Pancreas (tissue), 10 donors: ENCODE measurements around the gene MYL7. TPM values are rescaled to one million over a fixed set of nuclear protein-coding genes. Genes with fewer than 3 reads are reported as not detected.
A peak's percentile ranks its signal among the peaks of the same experiment; 100 is the strongest.

Experiments
- ATAC-seq, 4 donors: fragments of 200-7000 bp; cut with Tn5 transposase; one replicate each; pipeline versions ENCODE4 v1.8.0 to v1.9.1; 2020; ENCODE audit warnings: mild to moderate bottlenecking in 4 of 4, moderate library complexity in 4 of 4
- DNase-seq, 6 donors: peaks; one replicate each; pipeline ENCODE4 v3.0.0-alpha.2; 2020
- FAIRE-seq: peaks from 2 replicates; lab custom pipeline; 2012; peaks lifted over from hg19 to GRCh38; lab: Jason Lieb, UNC
- H3K27ac ChIP-seq, 4 donors: fragments of 200-600 bp; sonication (generic); 1 replicate in 3 of 4; 2 replicates in 1 of 4; pipeline versions ENCODE4 v1.5.0 to v1.8.0; 2020
- H3K27me3 ChIP-seq, 4 donors: fragments of 200-600 bp; one replicate each; pipeline ENCODE4 v1.8.0; 2021
- H3K36me3 ChIP-seq, 3 donors: fragments of 200-600 bp; sonication (generic) in 1 of 3; one replicate each; pipeline versions ENCODE4 v1.5.0 to v1.8.0; 2020 to 2021
- H3K4me1 ChIP-seq, 3 donors: fragments of 200-600 bp; one replicate each; pipeline ENCODE4 v1.8.0; 2021
- H3K4me3 ChIP-seq, 4 donors: fragments of 200-600 bp; sonication (generic) in 2 of 4; one replicate each; pipeline versions ENCODE4 v1.5.0 to v1.8.0; 2020 to 2021
- H3K9me3 ChIP-seq, 4 donors: fragments of 200-600 bp; one replicate each; pipeline ENCODE4 v1.8.0; 2021
- WGBS, 2 donors: extraction: QIAGEN DNeasy Blood & Tissue Kit; methylation state at CpG; one replicate each; pipeline ENCODE4 v1.1.7; 2013; 5-methylcytosine and 5-hydroxymethylcytosine counted together
- intact Hi-C, 3 donors: fragments of 100-400 bp; cut with DNase I; formaldehyde crosslinking; loops; one replicate each; pipeline versions ENCODE4 v1.11.1 to v1.14.2; 2022
- polyA plus RNA-seq, 2 donors: library from polyadenylated mRNA; stranded (reverse); fragments of 200-250 nt; gene quantifications; one replicate each; pipeline ENCODE4 v1.2.3, GENCODE V29; 2013
- total RNA-seq, 6 donors: library from RNA; stranded (reverse); fragmentation: NEBNext Ultra II Directional in 4 of 6; extraction: Animal tissue kit (Norgen Biotek cat#: 25700) in 4 of 6; gene quantifications; one replicate each; pipeline versions ENCODE4 v1.2.1 to v1.2.4, GENCODE V29; 2021 to 2023
- TF ChIP-seq, protein P1 (sequence below), 4 donors: fragments of 200-600 bp; sonication (generic) in 3 of 4; IDR thresholded peaks; one replicate each; pipeline versions ENCODE4 v1.5.0 to v1.8.0; 2021; ENCODE audit warnings: antibody characterized with exemption in 4 of 4
- donor health status: healthy with polysubstance abuse.
- donor health status: DM: no; HTN: no; CAD: no; lungs with moderate emphysema.
- donor health status: DM: no; HTN: no; CAD: no.
- donor health status: control.
- donor health status: control.
- donor health status: Bipolar disorder and iron deficiency.
- donor health status: DM: yes; HTN: yes; CAD: no.
- donor health status: DM: no; HTN: no; CAD: no.
- donor health status: DM: no; HTN: no; CAD: no.
- donor health status: DM: yes; HTN: yes; CAD: no.

The MYL7 gene
- total and polyA plus RNA-seq, 8 donors = 0.94 to 2.3 (median 1.9) TPM; not detected in 5

DNA sequence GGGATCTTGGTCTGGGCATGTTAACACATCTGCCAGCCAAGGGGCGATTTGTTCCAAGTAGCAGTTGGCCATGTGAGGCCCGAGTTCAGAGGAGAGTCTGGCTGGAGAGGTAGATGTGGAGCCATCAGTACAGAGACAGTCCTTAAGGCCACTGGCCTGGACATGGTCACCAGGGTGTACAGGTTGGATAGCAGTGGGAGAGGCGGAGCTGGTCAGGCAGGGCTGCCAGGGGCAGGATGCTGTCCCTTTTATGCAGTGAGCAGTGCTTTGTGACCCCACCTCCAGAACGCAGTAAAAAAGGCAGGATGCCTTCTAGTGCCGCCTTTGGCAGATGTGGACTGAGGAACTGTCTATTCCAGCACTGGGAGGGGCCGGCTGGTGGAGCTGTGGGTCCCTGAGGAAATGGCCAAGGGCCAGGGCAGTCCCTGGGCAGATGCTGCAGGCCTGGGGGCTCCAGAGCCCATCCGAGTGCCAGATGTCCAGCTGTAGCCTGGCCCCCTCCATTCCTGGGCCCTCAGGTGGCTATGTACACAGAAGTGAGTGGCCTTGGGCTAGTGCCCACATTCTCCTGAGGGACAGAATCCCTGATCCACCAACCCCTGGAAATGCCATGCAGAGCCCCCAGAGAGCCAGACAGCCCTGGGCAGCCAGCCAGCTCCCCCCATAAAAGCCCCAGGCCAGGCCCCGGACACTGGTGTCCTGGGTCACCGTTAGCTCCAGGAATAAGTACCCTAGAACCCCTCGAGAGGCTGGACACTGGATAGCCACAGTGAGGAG lies 17.2 kb upstream of the MYL7 start:
- Histone ChIP-seq H3K36me3 (no peaks in the 10 kb centered on the region), H3K27me3 (no peaks in the 10 kb centered on the region), H3K4me1 (no peaks in the 10 kb centered on the region), H3K9me3 (no peaks in the 10 kb centered on the region), H3K4me3 (no peak overlapping the region), H3K27ac (no peak overlapping the region)
- WGBS, 2 donors = 74 to 77% methylated on average over 10 of the region's 10 CpGs
- peak in 2 of 6 donors; percentile 6 to 59 for DNase-seq
- TF ChIP-seq, protein P1, sequence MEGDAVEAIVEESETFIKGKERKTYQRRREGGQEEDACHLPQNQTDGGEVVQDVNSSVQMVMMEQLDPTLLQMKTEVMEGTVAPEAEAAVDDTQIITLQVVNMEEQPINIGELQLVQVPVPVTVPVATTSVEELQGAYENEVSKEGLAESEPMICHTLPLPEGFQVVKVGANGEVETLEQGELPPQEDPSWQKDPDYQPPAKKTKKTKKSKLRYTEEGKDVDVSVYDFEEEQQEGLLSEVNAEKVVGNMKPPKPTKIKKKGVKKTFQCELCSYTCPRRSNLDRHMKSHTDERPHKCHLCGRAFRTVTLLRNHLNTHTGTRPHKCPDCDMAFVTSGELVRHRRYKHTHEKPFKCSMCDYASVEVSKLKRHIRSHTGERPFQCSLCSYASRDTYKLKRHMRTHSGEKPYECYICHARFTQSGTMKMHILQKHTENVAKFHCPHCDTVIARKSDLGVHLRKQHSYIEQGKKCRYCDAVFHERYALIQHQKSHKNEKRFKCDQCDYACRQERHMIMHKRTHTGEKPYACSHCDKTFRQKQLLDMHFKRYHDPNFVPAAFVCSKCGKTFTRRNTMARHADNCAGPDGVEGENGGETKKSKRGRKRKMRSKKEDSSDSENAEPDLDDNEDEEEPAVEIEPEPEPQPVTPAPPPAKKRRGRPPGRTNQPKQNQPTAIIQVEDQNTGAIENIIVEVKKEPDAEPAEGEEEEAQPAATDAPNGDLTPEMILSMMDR (IDR thresholded peaks at IDR 0.05) = no peak
- intact Hi-C loops = no loop called here
- ATAC-seq = peak in 1 of 4 donors; percentile 32
- FAIRE-seq = no peak

DNA sequence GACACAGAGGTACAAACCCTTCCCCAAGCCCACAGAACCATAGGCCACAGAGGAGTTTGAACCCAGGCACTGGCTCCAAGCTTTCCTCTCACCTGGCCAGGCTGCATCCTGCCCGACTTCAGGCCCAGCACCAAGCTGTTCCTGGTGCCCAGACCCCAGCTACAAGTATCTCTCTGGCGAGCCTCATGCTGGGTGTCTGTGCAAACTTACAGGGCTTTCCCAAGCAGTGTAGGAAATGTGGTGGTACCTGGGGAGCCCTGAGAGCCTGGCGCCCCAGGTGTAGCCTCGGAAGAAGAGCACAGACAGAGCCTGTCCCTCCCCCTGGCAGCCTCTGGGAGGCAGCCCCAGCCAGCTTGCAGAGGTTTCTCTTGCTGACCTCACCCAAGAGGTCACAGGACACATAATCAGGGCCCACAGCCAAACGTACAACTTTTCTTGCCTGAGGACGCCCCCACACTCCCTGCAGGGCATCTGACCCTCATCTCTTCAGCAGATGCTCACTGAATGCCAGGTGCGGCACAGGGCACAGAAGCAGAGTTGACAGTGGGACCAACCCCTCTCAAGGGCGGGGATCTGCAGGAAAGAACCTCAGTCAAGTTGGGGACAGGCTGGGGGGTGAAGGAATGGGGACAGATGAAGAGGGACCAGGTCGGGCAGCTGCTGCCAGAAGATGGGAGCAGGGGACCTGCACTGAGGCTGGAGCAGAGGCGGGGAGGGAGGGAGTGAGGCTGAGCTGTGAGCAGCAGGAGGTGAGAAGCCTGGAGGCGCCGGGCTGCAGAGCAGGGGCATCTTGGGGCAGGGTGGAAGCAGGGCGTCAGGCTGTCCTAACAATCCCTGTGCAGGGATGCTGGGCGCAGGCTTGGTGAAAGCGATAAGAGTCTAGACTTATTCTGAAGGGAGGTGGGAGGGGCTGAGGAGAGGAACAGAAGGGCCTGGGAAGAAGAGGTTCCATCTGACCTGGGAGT lies 16.3 kb upstream of the MYL7 start:
- Histone ChIP-seq H3K4me3 (no peak overlapping the region), H3K4me1 (no peaks in the 10 kb centered on the region), H3K9me3 (no peaks in the 10 kb centered on the region), H3K27ac (no peak overlapping the region), H3K36me3 (no peaks in the 10 kb centered on the region), H3K27me3 (no peaks in the 10 kb centered on the region)
- intact Hi-C loops = no loop called here
- ATAC-seq (no peak), FAIRE-seq (no peak), DNase-seq (peak in 1 of 6 donors; percentile 63)
- TF ChIP-seq, protein P1 (IDR thresholded peaks at IDR 0.05) = no peak
- WGBS, 2 donors = 77 to 80% methylated on average over 15 of the region's 15 CpGs

DNA sequence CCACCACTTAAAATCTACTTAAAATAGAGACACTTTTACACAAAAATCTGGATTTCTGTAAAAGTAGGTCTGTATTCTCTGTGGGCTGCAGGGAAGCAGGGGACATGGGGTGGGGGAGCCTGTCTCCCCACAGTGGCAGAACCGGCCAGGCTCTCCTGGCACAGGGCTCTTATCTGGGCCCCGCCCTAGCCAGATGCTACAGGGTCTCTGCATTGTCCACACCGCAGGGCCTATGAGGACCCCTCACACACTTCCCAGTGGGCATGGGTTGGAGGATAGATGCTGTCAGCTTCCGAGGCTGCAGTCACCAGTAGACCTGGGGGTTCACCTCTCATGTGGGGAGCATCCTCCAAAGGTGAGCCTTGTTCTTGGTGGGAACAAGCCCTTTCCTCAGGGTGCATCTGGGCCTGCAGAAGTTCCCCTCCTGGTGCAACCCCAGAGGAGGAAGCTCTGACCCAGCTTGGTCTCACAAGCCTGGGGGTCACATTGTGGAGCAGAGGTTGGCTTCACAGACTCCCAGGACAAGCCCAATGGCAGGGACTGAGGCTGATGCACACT lies 15.4 kb upstream of the MYL7 start:
- Histone ChIP-seq H3K36me3 (no peaks in the 10 kb centered on the region), H3K4me1 (no peaks in the 10 kb centered on the region), H3K27ac (no peak overlapping the region), H3K4me3 (no peak overlapping the region), H3K27me3 (no peaks in the 10 kb centered on the region), H3K9me3 (no peaks in the 10 kb centered on the region)
- FAIRE-seq (no peak), DNase-seq (no peak), ATAC-seq (no peak)
- intact Hi-C loops = no loop called here
- WGBS, 2 donors = 87 to 90% methylated on average over 4 of the region's 4 CpGs
- TF ChIP-seq, protein P1 (IDR thresholded peaks at IDR 0.05) = no peak

DNA sequence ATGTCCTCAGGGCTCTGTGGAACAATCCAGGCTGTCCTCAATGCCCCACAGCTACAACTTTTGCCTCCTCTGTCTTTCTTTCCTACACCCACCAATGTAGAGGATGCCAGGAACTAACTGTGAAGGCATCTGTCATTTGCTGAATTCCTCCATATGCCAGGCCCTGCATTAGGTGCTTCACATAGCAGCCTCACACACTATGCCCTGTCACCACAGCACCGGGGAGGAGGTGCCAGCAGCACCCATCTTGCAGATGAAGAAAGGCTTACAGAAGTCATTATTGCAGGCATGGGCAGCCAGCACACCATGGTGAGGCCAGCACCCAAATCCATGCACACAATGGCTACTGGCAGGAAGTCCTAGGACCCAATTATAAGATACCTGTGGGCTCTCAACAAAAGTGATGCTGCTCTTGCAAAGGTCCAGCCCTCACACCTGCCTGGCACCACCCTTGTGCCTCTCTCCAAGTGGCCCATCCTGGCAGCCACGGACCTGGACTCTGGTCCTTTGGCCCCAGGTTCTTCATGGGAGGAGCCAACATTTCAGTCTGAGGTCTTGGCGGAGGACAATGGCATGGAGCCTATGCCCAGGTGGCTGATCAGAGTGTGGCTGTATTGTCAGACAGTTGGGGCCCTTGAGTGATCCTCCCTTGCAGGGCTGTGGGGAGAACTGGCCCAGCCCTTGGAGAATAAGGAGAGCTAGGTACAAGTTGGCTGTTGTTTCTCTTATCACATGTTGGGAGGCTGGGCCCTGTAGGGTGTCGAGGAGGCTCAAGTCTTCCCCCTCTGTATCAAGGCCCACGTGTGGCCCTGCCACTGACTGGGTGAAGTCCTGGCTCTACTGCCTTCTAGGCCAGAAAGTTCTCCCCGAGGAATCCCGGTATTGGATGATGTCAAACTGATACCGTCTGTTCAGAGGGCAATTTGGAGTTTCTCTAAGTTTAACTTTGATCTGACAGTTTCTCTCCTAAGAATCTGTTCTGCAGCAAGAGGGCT lies 14.4 kb upstream of the MYL7 start:
- H3K27ac ChIP-seq = no peak overlapping the region
- no peaks in the 10 kb centered on the region for H3K9me3 ChIP-seq
- no peaks in the 10 kb centered on the region for H3K36me3 ChIP-seq
- FAIRE-seq = no peak
- peak; percentile 19 to 80 (median 68) for ATAC-seq
- H3K4me3 ChIP-seq = no peak overlapping the region
- DNase-seq = peak in 2 of 6 donors; percentile 40 to 61
- TF ChIP-seq, protein P1 (IDR thresholded peaks at IDR 0.05) = no peak
- H3K4me1 ChIP-seq = no peaks in the 10 kb centered on the region
- intact Hi-C loops = no loop called here
- H3K27me3 ChIP-seq = no peaks in the 10 kb centered on the region
- 61 to 64% methylated on average over 8 of the region's 8 CpGs for WGBS, 2 donors
